Iris pigment epithelial cell (primary cell): ENCODE measurements around the gene TIGD7.
"Not testable (repeated sequence)": the region's sequence is repeated elsewhere in the genome, so short reads cannot be mapped to it uniquely, and the experiment has no call there.

Experiments
- DNase-seq: peaks from one replicate; pipeline ENCODE4 v3.0.0-alpha.2; 2011; ENCODE audit warnings: low read depth

TIGD7 gene

GRCh38 chr16:3282103-3282729 is 23.0 kb downstream of the TIGD7 start:
- peak; percentile 70 for DNase-seq

- DNase-seq = no peak
These were observed 23.9 kb downstream of the TIGD7 start for GRCh38 chr16:3281222-3281820.

- no peak for DNase-seq
These were observed 28.6 kb downstream of the TIGD7 start for GRCh38 chr16:3276679-3277078.

- no peak for DNase-seq
These were observed 30.3 kb downstream of the TIGD7 start for GRCh38 chr16:3274947-3275346.

GRCh38 chr16:3274490-3274889 is 30.7 kb downstream of the TIGD7 start:
- DNase-seq = peak; percentile 45

- DNase-seq = not testable (repeated sequence)
These were observed 33.9 kb downstream of the TIGD7 start for GRCh38 chr16:3271281-3271680.

GRCh38 chr16:3270718-3271117 is 34.5 kb downstream of the TIGD7 start:
- DNase-seq = not testable (repeated sequence)

GRCh38 chr16:3268294-3268693 is 36.9 kb downstream of the TIGD7 start:
- DNase-seq = no peak

- peak; percentile 47 for DNase-seq
These were observed 38.2 kb downstream of the TIGD7 start for GRCh38 chr16:3266873-3267537.

- peak; percentile 99 for DNase-seq
These were observed 40.8 kb downstream of the TIGD7 start for GRCh38 chr16:3264137-3265036.

GRCh38 chr16:3262517-3262916 is 42.7 kb downstream of the TIGD7 start:
- no peak for DNase-seq

GRCh38 chr16:3259836-3260235 is 45.4 kb downstream of the TIGD7 start:
- DNase-seq = no peak

- DNase-seq = peak; percentile 54
These were observed 48.3 kb downstream of the TIGD7 start for GRCh38 chr16:3256866-3257465.

- DNase-seq = peak; percentile 58
These were observed 48.9 kb downstream of the TIGD7 start, which contains the start of gene MEFV for GRCh38 chr16:3256146-3256865. TSS of gene MEFV (minus strand) at chr16:3256633. CDS start at chr16:3256587, 46 bp downstream.

- DNase-seq = no peak
These were observed 50.9 kb downstream of the TIGD7 start for GRCh38 chr16:3254309-3254708.

- DNase-seq = no peak
These were observed 52.3 kb downstream of the TIGD7 start for GRCh38 chr16:3252967-3253366.

GRCh38 chr16:3249451-3249850 is 55.8 kb downstream of the TIGD7 start:
- no peak for DNase-seq

- no peak for DNase-seq
These were observed 56.2 kb downstream of the TIGD7 start for GRCh38 chr16:3249020-3249419.
